PC-9 (cell line): Measurements from ENCODE around the gene GALNT10. TPM values are rescaled to one million over a fixed set of nuclear protein-coding genes. Genes with fewer than 3 reads are reported as not detected.
A peak's percentile ranks its signal among the peaks of the same experiment; 100 is the strongest.

Experiments used
- BruUV-seq: library from RNA; stranded (reverse); fragments of 400-500 nt; replicated peaks from 2 replicates; lab custom pipeline; 2021; lab: Mats Ljungman, UMichigan
- CTCF ChIA-PET: fragments of 300-600 bp; sonication (Branson Sonifier 250); formaldehyde crosslinking; loops from one replicate; lab custom pipeline; 2022; ENCODE audit warnings: antibody characterized with exemption; lab: Charles Lee
- POLR2A ChIA-PET: fragments of 300-600 bp; sonication (Branson Sonifier 250); formaldehyde crosslinking; loops from one replicate; lab custom pipeline; 2022; ENCODE audit warnings: antibody characterized with exemption; ENCODE audit not compliant: unreplicated experiment; lab: Charles Lee
- DNase-seq, 2 experiments: peaks; one replicate each; pipeline versions ENCODE4 v3.0.0 to v3.0.0-alpha.2; 2015 to 2022; ENCODE audit warnings: mixed read lengths in 1 of 2
- H2AFZ ChIP-seq: fragments of 200-600 bp; sonication (generic); 2 replicates; pipeline ENCODE4 v1.8.1; 2017; ENCODE audit warnings: antibody characterized with exemption
- H3F3A ChIP-seq: fragments of 200-600 bp; sonication (generic); 2 replicates; pipeline ENCODE4 v1.8.1; 2017; ENCODE audit warnings: antibody characterized with exemption, mild to moderate bottlenecking, low read depth; ENCODE audit not compliant: insufficient read depth
- H3K27ac ChIP-seq: fragments of 200-600 bp; sonication (generic); 2 replicates; pipeline ENCODE4 v1.6.1; 2016; ENCODE audit warnings: mixed run types
- H3K27me3 ChIP-seq: fragments of 200-600 bp; sonication (generic); 2 replicates; pipeline ENCODE4 v1.6.1; 2016; ENCODE audit warnings: low read depth, mixed run types; ENCODE audit not compliant: insufficient read depth
- H3K36me3 ChIP-seq: fragments of 200-600 bp; sonication (generic); 2 replicates; pipeline ENCODE4 v1.6.1; 2016; ENCODE audit warnings: low read depth, mixed run types
- H3K4me1 ChIP-seq: fragments of 200-600 bp; sonication (generic); replicated peaks from 2 replicates; pipeline ENCODE4 v1.6.1; 2016; ENCODE audit warnings: mixed run types; ENCODE audit not compliant: insufficient read depth
- H3K4me2 ChIP-seq: fragments of 200-600 bp; sonication (generic); 2 replicates; pipeline ENCODE4 v1.6.1; 2017; ENCODE audit warnings: mixed run types
- H3K4me3 ChIP-seq: fragments of 200-600 bp; sonication (generic); 2 replicates; pipeline ENCODE4 v1.6.1; 2016; ENCODE audit warnings: mixed run types
- H3K79me2 ChIP-seq: fragments of 200-600 bp; sonication (generic); 2 replicates; pipeline ENCODE4 v1.6.1; 2017; ENCODE audit warnings: low read depth, mixed run types
- H3K9me2 ChIP-seq: fragments of 200-600 bp; sonication (generic); 2 replicates; pipeline ENCODE4 v1.8.1; 2017; ENCODE audit warnings: mild to moderate bottlenecking; ENCODE audit not compliant: insufficient read depth
- H3K9me3 ChIP-seq: fragments of 200-600 bp; sonication (generic); 2 replicates; pipeline ENCODE4 v1.8.1; 2016; ENCODE audit warnings: low read depth; ENCODE audit not compliant: insufficient read depth
- H4K20me1 ChIP-seq: fragments of 200-600 bp; sonication (generic); 2 replicates; pipeline ENCODE4 v1.8.1; 2017; ENCODE audit not compliant: insufficient read depth
- EZH2 ChIP-seq: fragments of 200-600 bp; sonication (generic); IDR thresholded peaks from 2 replicates; pipeline ENCODE4 v1.8.0; 2017; ENCODE audit warnings: antibody characterized with exemption, low read depth
- intact Hi-C: fragments of 100-400 bp; cut with micrococcal nuclease; formaldehyde crosslinking; loops from one replicate; pipeline ENCODE4 v1.10.0; 2022; ENCODE audit not compliant: unreplicated experiment
- microRNA-seq: library from miRNA; unstranded; fragments of <30 nt; microRNA quantifications from one replicate; pipeline ENCODE4 v1.2.0, GENCODE V29; 2021; ENCODE audit warnings: borderline number of aligned reads, borderline replicate concordance
- total RNA-seq: library from RNA; stranded (reverse); gene quantifications from 2 replicates; pipeline ENCODE4 v1.2.3, GENCODE V29; 2021
- TF ChIP-seq, protein P1 (sequence below): fragments of 200-600 bp; sonication (generic); conservative IDR thresholded peaks from 2 replicates; pipeline ENCODE4 v1.6.1; 2017; ENCODE audit warnings: mixed run types, antibody characterized with exemption, mild to moderate bottlenecking, moderate library complexity

Gene GALNT10
- total RNA-seq, 1 experiment from 2014 or later, result 101 TPM

DNA sequence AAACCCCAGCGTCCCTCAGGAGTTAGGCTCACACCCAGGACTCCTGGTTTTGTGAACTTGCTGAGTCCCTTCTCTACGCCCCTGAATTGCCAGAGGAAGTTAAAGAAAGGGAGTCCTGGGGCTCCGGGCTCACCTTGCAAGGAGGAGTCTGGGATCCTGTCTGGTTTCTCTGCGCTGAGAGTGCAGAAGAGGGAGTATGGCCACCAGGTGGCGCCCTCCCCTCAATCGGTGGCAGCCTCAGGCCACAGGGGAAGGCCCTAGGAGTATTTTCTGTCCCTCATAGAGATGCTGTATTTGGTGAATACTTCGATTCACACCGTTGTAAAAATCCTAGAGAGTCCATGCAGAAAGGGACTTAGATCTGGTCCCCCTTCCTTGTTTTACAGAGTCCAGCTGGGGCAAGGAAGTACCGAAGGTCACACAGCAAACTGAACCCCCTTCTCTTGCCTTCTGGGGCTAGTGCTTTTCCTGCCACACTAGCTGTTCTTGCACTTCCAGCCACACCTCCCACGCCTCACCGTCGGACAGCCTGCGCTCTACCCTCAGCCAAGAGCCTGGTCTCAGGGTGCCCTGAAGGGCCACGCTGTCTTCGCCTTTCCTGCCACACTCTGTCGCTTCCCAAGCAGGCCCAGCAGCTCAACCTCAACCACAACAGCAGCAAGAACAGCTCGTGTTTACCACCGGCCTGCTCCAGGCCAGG lies 277.3 kb downstream of the GALNT10 start:
- Histone ChIP-seq H3K4me1 (peaks cover 23% of the 10 kb centered on the region), H3K9me2 (no peaks in the 10 kb centered on the region), H2AFZ (peak overlapping the region; percentile 72), H3K79me2 (no peaks in the 10 kb centered on the region), H3F3A (peaks cover 4% of the 10 kb centered on the region; the same call in 1 of the 2 replicates), H3K4me3 (no peak overlapping the region), H4K20me1 (no peaks in the 10 kb centered on the region), H3K4me2 (peak overlapping the region; percentile 66), H3K27me3 (no peaks in the 10 kb centered on the region), H3K27ac (no peak overlapping the region), H3K36me3 (no peaks in the 10 kb centered on the region), H3K9me3 (no peaks in the 10 kb centered on the region)
- ChIA-PET CTCF (interaction anchor here (0.6 to 0.8 kb wide), 2 partner anchors 11 to 319 kb away, joined by 4 read pairs; no protein-coding TSS in a partner anchor), POLR2A (no interaction called here)
- intact Hi-C loops, result loop anchor here (1.0 to 2.0 kb wide), 3 partner anchors 142 to 493 kb away; no protein-coding TSS in a partner anchor
- TF ChIP-seq EZH2, result no peak
- TF ChIP-seq, protein P1, sequence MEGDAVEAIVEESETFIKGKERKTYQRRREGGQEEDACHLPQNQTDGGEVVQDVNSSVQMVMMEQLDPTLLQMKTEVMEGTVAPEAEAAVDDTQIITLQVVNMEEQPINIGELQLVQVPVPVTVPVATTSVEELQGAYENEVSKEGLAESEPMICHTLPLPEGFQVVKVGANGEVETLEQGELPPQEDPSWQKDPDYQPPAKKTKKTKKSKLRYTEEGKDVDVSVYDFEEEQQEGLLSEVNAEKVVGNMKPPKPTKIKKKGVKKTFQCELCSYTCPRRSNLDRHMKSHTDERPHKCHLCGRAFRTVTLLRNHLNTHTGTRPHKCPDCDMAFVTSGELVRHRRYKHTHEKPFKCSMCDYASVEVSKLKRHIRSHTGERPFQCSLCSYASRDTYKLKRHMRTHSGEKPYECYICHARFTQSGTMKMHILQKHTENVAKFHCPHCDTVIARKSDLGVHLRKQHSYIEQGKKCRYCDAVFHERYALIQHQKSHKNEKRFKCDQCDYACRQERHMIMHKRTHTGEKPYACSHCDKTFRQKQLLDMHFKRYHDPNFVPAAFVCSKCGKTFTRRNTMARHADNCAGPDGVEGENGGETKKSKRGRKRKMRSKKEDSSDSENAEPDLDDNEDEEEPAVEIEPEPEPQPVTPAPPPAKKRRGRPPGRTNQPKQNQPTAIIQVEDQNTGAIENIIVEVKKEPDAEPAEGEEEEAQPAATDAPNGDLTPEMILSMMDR, result peak; percentile 92
- no TSS peak for BruUV-seq
- peak; percentile 54 to 84 for DNase-seq

GRCh38 chr5:154470137-154470536 lies 279.6 kb downstream of the GALNT10 start:
- BruUV-seq, result no TSS peak
- peaks cover 10% of the 10 kb centered on the region; the same call in 1 of the 2 replicates for H3K27me3 ChIP-seq
- H3F3A ChIP-seq, result peaks cover 4% of the 10 kb centered on the region; the same call in 1 of the 2 replicates
- no peaks in the 10 kb centered on the region for H3K79me2 ChIP-seq
- no peaks in the 10 kb centered on the region for H3K36me3 ChIP-seq
- POLR2A ChIA-PET, result no interaction called here
- no peaks in the 10 kb centered on the region for H3K9me3 ChIP-seq
- TF ChIP-seq EZH2, result no peak
- TF ChIP-seq, protein P1, result no peak
- peaks cover 19% of the 10 kb centered on the region for H3K4me1 ChIP-seq
- H4K20me1 ChIP-seq, result no peaks in the 10 kb centered on the region
- H3K4me3 ChIP-seq, result no peak overlapping the region
- H3K27ac ChIP-seq, result no peak overlapping the region
- H2AFZ ChIP-seq, result no peak overlapping the region
- intact Hi-C loops, result no loop called here
- no peaks in the 10 kb centered on the region for H3K9me2 ChIP-seq
- no peak for DNase-seq
- no peak overlapping the region for H3K4me2 ChIP-seq
- CTCF ChIA-PET, result interaction anchor here (0.5 to 0.7 kb wide), 2 partner anchors 142 to 234 kb away, joined by 5 to 6 read pairs; no protein-coding TSS in a partner anchor

Small RNAs within 50 kb of the gene (microRNA-seq; reads per million reads assigned to microRNA genes)
- gene MIR1294, result 15.5 reads per million, percentile 27 among the genes with 10 or more reads in this experiment

Other genes with a start within 250 kb of the GALNT10 start
- 17.1 and 18.9 TPM in 2 replicates for gene FAM114A2, start 151.8 kb upstream of the GALNT10 start, total RNA-seq
- gene MFAP3, start 151.8 kb upstream of the GALNT10 start, total RNA-seq, result 24.4 and 29.3 TPM in 2 replicates